GM12891 (cell line): ENCODE data around the gene MYOZ1.

ENCODE experiments used
- POLR2A ChIP-seq: IDR thresholded peaks from 2 replicates; pipeline ENCODE4 v1.6.1; 2011; ENCODE audit warnings: low read depth, low read length, control low read depth
- POLR2AphosphoS5 ChIP-seq: IDR thresholded peaks from 2 replicates; pipeline ENCODE4 v1.6.1; 2011; ENCODE audit warnings: low read depth, low read length, control low read depth
- POU2F2 ChIP-seq: IDR thresholded peaks from 2 replicates; pipeline ENCODE4 v1.6.1; 2011; ENCODE audit warnings: low read depth, mild to moderate bottlenecking, control low read depth, low read length, moderate library complexity
- SPI1 ChIP-seq: IDR thresholded peaks from 2 replicates; pipeline ENCODE4 v1.6.1; 2011; ENCODE audit warnings: low read depth, low read length, control low read depth
- TAF1 ChIP-seq: IDR thresholded peaks from 2 replicates; pipeline ENCODE4 v1.6.1; 2011; ENCODE audit warnings: low read depth, low read length, control low read depth

GRCh38 chr10:73648975-73649829 lies 7.9 kb upstream of the MYOZ1 start:
- TF ChIP-seq POLR2A (no peak; the same call in 1 of the 2 replicates), POLR2AphosphoS5 (no peak), TAF1 (no peak), POU2F2 (no peak), SPI1 (no peak)
